Vagina (tissue), 2 donors: ENCODE measurements around the gene ATF7IP2. TPM values are rescaled to one million over a fixed set of nuclear protein-coding genes. Genes with fewer than 3 reads are reported as not detected.
"Not testable (repeated sequence)": the region's sequence is repeated elsewhere in the genome, so short reads cannot be mapped to it uniquely, and the experiment has no call there.

Experiments used
- DNase-seq, 2 donors: peaks; one replicate each; pipeline ENCODE4 v3.0.0-alpha.2; 2017; ENCODE audit errors: extremely low spot score in 2 of 2
- H3K27ac ChIP-seq: fragments of 200-600 bp; sonication (generic); one replicate; pipeline ENCODE4 v1.5.1; 2019
- H3K27me3 ChIP-seq: fragments of 200-600 bp; sonication (generic); one replicate; pipeline ENCODE4 v1.5.1; 2019
- H3K36me3 ChIP-seq, 2 donors: fragments of 200-600 bp; sonication (generic); one replicate each; pipeline ENCODE4 v1.5.1; 2017 to 2019
- H3K4me1 ChIP-seq: fragments of 200-600 bp; sonication (generic); one replicate; pipeline ENCODE4 v1.5.1; 2019
- H3K4me3 ChIP-seq, 2 donors: fragments of 200-600 bp; sonication (generic); 1 replicate in 1 of 2; 2 replicates in 1 of 2; pipeline ENCODE4 v1.5.1; 2016 to 2019
- H3K9me3 ChIP-seq: fragments of 200-600 bp; sonication (generic); one replicate; pipeline ENCODE4 v1.5.1; 2019
- CTCF ChIP-seq, 3 experiments: fragments of 450-650 bp in 2 of 3; fragments of 200-600 bp in 1 of 3; sonication (generic) in 1 of 3; IDR thresholded peaks; one replicate each; pipeline ENCODE4 v1.5.1; 2017 to 2019; ENCODE audit warnings: antibody characterized with exemption in 3 of 3, mild to moderate bottlenecking in 2 of 3, moderate library complexity in 2 of 3
- POLR2A ChIP-seq, 2 donors: fragments of 450-650 bp; IDR thresholded peaks; one replicate each; pipeline ENCODE4 v1.6.1; 2017; ENCODE audit warnings: antibody characterized with exemption in 2 of 2, mild to moderate bottlenecking in 2 of 2, moderate library complexity in 2 of 2
- POLR2AphosphoS5 ChIP-seq, 2 donors: sonication (generic); formaldehyde crosslinking; IDR thresholded peaks; one replicate each; pipeline ENCODE4 v1.9.0; 2017; ENCODE audit warnings: antibody characterized with exemption in 2 of 2, mild to moderate bottlenecking in 2 of 2, low read depth in 1 of 2; ENCODE audit not compliant: insufficient read depth in 1 of 2
- intact Hi-C: fragments of 100-400 bp; cut with DNase I; formaldehyde crosslinking; loops from one replicate; pipeline ENCODE4 v1.15.1; 2023
- total RNA-seq: library from RNA; depleted of rRNA; stranded (reverse); fragments of >200 nt; gene quantifications from one replicate; pipeline ENCODE4 v1.2.3, GENCODE V29; 2016

Gene ATF7IP2
- total RNA-seq, 1 donor from 2014 or later: 5.4 TPM

- peaks cover 30% of the 10 kb centered on the region for H3K9me3 ChIP-seq
- H3K36me3 ChIP-seq: no peaks in the 10 kb centered on the region
- H3K4me3 ChIP-seq: no peak overlapping the region
- H3K4me1 ChIP-seq: no peaks in the 10 kb centered on the region
- no peaks in the 10 kb centered on the region for H3K27me3 ChIP-seq
- TF ChIP-seq POLR2AphosphoS5 (IDR thresholded peaks at IDR 0.05; ENCODE audit: insufficient read depth in 1 of 2, low read depth in 1 of 2) (no peak), CTCF (IDR thresholded peaks at IDR 0.05) (no peak), POLR2A (IDR thresholded peaks at IDR 0.05) (no peak)
- no peak for DNase-seq
- H3K27ac ChIP-seq: no peak overlapping the region
- intact Hi-C loops: no loop called here
These were observed 27.2 kb downstream of the ATF7IP2 start for GRCh38 chr16:10412935-10413601.

GRCh38 chr16:10418204-10418603 lies 32.3 kb downstream of the ATF7IP2 start:
- peaks cover 18% of the 10 kb centered on the region for H3K9me3 ChIP-seq
- H3K36me3 ChIP-seq, H3K4me1 ChIP-seq, H3K4me3 ChIP-seq, H3K27me3 ChIP-seq, intact Hi-C loops, H3K27ac ChIP-seq, DNase-seq: not testable (repeated sequence)

- H3K27ac ChIP-seq: no peak overlapping the region
- no peaks in the 10 kb centered on the region for H3K36me3 ChIP-seq
- TF ChIP-seq POLR2A (IDR thresholded peaks at IDR 0.05): no peak
- TF ChIP-seq POLR2AphosphoS5 (IDR thresholded peaks at IDR 0.05; ENCODE audit: insufficient read depth in 1 of 2, low read depth in 1 of 2): no peak
- no peak for TF ChIP-seq CTCF (IDR thresholded peaks at IDR 0.05)
- H3K27me3 ChIP-seq: no peaks in the 10 kb centered on the region
- DNase-seq: no peak
- H3K4me3 ChIP-seq: no peak overlapping the region
- no peaks in the 10 kb centered on the region for H3K4me1 ChIP-seq
- intact Hi-C loops: no loop called here
- H3K9me3 ChIP-seq: peaks cover 18% of the 10 kb centered on the region
These were observed 33.8 kb downstream of the ATF7IP2 start for GRCh38 chr16:10419701-10420100.

GRCh38 chr16:10421596-10421995 lies 35.7 kb downstream of the ATF7IP2 start:
- intact Hi-C loops: no loop called here
- no peak for TF ChIP-seq POLR2A (IDR thresholded peaks at IDR 0.05)
- no peak for TF ChIP-seq POLR2AphosphoS5 (IDR thresholded peaks at IDR 0.05; ENCODE audit: insufficient read depth in 1 of 2, low read depth in 1 of 2)
- TF ChIP-seq CTCF (IDR thresholded peaks at IDR 0.05): no peak
- no peaks in the 10 kb centered on the region for H3K36me3 ChIP-seq
- no peak overlapping the region for H3K4me3 ChIP-seq
- H3K27ac ChIP-seq: no peak overlapping the region
- H3K4me1 ChIP-seq: no peaks in the 10 kb centered on the region
- H3K9me3 ChIP-seq: peaks cover 12% of the 10 kb centered on the region
- H3K27me3 ChIP-seq: no peaks in the 10 kb centered on the region
- no peak for DNase-seq

- no peak for DNase-seq
- no peaks in the 10 kb centered on the region for H3K36me3 ChIP-seq
- H3K27ac ChIP-seq: no peak overlapping the region
- H3K4me3 ChIP-seq: no peak overlapping the region
- TF ChIP-seq POLR2AphosphoS5 (IDR thresholded peaks at IDR 0.05; ENCODE audit: insufficient read depth in 1 of 2, low read depth in 1 of 2) (no peak), CTCF (IDR thresholded peaks at IDR 0.05) (no peak), POLR2A (IDR thresholded peaks at IDR 0.05) (no peak)
- intact Hi-C loops: no loop called here
- no peaks in the 10 kb centered on the region for H3K4me1 ChIP-seq
- no peaks in the 10 kb centered on the region for H3K9me3 ChIP-seq
- H3K27me3 ChIP-seq: no peaks in the 10 kb centered on the region
These were observed 42.7 kb downstream of the ATF7IP2 start for GRCh38 chr16:10428433-10429168.

- H3K27ac ChIP-seq, H3K27me3 ChIP-seq, H3K9me3 ChIP-seq, DNase-seq, H3K36me3 ChIP-seq, H3K4me1 ChIP-seq, intact Hi-C loops, H3K4me3 ChIP-seq: not testable (repeated sequence)
These were observed 43.6 kb downstream of the ATF7IP2 start for GRCh38 chr16:10429299-10429969.
